NCI-H2107 treated with DMSO at 0.1 percent for 48 hours (cell line): ENCODE results near the gene CACNA1E.

ENCODE experiments used
- DNase-seq: peaks from one replicate; lab custom pipeline; 2025; ENCODE audit not compliant: unreplicated experiment; lab: John Stamatoyannopoulos, UW

The CACNA1E gene

DNA sequence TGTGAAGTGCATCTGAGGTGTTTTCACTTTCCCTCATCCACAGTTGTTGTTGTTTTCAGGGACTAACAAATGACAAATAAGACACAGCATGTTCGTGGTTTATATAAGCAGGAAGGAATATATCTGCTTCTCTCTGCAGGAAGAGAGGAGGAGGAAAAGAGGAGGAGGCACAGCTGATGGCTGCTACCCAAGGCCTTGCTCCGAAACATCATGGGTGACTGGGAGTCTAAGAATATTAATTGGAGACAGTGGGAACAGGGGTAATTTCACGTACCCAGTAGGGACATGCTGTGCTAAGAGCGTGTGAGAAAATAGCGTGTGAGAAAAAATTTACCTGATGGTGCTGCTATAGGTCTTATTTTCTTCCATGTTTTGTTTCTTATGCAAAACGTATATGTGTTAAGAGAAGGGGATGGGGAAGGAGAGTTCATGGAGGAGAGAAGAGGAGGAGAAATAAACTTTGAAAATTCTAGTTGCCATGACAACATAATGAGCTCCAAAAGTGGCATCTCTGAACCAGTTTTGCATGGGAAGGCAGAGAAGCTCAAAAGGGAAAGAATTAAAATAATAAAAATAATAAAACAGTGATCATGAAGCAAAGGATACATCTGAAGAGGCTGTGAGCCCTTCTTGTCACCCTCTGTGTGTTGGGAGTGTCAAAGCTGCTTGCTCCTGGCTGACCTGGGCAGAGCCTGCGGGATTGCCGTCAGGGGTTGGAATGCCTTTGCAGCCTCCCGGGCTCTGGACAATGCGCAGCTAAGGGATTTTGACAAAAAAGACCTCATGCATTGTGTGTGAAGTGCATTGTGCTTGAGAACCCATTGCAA, 192.0 kb downstream of the CACNA1E start:
- no peak for DNase-seq

DNA sequence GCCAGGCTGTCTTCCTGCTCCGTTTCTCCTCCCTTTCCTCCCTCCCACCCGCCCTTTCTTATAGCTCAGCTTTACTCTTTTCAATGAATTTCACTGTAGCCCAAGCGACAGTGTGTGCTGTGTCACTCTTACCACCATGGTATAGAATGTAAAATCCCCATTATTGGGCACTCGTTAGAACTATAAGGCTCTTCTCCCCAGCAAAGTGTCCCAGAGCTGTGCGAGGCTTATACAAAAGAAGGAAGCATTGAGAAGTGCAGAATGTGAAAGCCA, 192.5 kb downstream of the CACNA1E start:
- no peak for DNase-seq

DNA sequence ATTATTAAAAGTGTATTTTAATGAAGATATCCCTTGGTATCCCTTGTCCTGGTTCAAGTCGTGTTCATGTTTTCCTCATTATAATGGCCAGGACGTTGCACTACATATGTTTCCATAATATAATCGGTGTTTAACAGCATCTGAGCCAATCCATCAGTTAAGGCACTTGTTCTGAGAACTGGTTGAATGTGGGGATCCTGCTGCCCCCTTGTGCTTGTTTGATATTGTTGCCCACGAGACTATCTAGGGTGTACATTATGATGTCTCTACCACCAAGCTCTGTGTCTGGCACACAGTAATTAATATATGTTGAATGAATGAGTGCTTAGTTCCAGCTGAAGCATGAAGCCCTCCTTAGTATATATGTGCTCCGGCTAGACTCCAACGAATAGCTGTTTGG, 193.0 kb downstream of the CACNA1E start:
- DNase-seq = peak; percentile 85

GRCh38 chr1:181680332-181680731, 197.0 kb downstream of the CACNA1E start:
- DNase-seq = no peak

GRCh38 chr1:181680871-181681270, 197.6 kb downstream of the CACNA1E start:
- DNase-seq = no peak

DNA sequence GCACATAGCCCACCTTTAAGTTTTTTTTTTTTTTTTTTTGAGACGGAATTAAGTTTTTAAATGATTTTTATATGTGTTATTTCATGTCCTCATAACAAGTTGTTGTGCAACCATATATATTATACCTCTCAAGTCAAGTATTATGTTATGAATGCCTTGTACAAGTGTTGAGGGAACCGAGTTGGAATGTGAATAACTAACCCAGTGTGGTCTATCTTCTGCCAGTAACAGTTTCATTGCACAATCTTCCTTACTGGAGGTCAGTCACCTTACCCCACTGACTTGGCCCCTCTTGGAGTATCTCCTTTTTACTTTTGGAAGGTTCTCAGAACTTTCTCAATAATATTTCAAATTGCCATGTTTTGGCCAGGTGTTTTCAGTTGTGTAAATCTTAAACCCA, 201.9 kb downstream of the CACNA1E start:
- DNase-seq = no peak

DNA sequence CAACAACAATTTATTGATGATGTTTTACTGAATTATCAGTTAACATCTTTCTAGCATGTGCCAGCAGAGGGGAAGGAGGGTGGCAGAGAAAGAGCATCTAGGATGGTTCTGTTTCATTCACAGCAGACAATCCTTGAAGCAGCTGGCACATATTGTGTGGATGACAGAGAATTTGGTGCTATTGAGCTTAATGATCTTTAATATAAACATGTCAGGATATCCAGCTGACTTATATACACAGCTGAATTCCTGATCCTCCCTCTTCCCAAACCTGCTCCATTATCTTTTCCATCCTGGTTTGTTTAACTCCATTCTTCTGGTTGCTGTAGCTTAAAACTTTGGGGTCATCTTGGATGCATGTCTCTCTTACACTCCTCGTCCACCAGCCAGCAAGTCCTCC, 218.6 kb downstream of the CACNA1E start:
- no peak for DNase-seq

GRCh38 chr1:181704546-181704945, 221.2 kb downstream of the CACNA1E start:
- DNase-seq = no peak

GRCh38 chr1:181711820-181712219, 228.5 kb downstream of the CACNA1E start:
- no peak for DNase-seq

GRCh38 chr1:181712711-181713110, 229.4 kb downstream of the CACNA1E start:
- DNase-seq = no peak

DNA sequence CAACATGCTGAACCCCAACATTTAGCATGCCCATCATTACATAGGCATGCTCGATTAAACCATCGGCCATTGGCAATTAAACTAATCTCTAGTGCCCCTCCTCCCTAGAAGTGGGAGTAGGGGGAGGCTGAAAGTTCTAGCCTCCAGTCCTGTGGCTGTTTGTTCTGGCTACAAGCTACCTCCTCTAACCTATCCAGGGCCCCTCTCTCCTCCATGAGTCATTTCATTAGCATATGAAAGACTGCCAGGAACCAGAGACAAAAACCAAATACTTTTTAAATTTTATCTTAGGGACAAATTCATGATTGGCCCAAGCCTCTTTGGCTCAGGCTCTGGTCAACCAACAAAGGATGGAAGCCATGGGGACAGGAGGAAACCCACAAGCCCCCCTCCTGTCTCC, 231.1 kb downstream of the CACNA1E start:
- DNase-seq = no peak

DNA sequence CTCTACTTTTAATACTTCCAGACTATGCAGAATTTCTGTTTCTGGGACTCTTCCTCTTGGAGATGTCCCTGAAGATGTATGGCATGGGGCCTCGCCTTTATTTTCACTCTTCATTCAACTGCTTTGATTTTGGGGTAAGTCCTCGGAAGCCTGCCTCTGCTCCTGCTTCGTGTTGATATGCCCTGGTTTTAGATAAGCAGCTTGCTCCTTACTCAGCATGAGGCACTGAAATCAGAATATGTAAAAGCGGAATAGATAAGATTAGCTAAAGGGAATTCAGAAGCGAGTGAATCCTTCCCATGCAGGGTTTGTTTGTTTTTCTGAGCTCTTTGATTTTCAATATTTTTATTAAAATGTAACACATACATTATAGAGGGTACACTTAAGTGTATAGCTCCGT, 234.7 kb downstream of the CACNA1E start:
- no peak for DNase-seq

DNA sequence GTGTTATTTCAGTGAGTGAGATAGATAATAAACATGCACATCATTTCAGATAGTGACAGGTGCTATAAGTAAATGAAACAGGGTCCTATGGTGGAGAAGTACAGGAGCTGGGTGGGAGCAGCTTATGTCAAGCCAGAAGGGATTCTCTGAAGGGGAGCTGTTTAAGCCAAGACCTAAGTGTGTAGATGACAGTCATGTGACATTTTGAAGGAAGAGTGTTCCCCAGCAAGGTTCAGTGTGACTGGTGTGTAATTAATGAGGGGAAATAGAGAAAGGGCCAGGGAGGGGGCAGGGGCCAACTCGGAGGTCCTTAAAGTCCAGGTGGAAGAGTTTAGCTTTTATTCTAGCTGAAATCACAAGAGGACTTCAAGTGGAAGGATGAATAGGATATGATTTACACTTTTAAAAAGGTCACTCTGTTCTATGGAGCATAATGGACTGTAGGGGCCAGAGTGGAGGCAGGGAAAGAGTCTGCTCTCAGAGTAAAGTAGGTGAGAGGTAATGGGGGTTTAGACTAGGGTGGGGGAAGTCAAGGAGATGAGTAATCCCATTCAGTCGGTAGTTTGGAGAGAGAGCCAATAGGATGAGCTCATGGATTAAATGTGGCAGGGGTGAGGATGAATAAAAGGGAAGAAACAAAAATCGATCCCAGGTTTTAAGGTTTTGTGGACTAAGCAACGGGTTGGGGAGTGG, 243.1 kb downstream of the CACNA1E start:
- DNase-seq = no peak

GRCh38 chr1:181730606-181731005, 247.3 kb downstream of the CACNA1E start:
- no peak for DNase-seq

- no peak for DNase-seq
Observed at GRCh38 chr1:181732218-181732990, 249.1 kb downstream of the CACNA1E start.

- DNase-seq = no peak
Observed at GRCh38 chr1:181733486-181733885, 250.2 kb downstream of the CACNA1E start.

GRCh38 chr1:181737056-181737455, 253.7 kb downstream of the CACNA1E start:
- DNase-seq = no peak

GRCh38 chr1:181739214-181739613, 255.9 kb downstream of the CACNA1E start:
- no peak for DNase-seq

DNA sequence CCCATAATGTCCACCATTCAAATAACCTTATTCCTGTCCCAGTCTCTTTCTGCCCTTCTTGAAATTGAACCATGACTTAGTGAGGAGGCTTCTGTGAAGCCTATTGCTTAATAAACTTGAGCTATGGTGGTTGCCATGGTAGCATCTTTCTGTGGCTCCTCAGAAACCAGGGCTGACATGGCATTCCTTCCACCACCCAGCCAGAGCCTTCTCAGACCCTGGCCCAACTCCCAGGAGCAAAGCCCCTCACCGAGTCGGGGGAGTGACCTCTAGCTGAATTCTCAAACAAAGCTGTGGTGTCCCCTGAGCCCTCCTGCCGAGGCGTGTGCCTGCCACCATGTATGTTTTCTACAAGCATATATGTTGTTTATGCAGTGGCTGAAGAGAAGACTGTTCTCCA, 259.1 kb downstream of the CACNA1E start:
- no peak for DNase-seq

GRCh38 chr1:181743878-181744312, 260.6 kb downstream of the CACNA1E start:
- DNase-seq = peak; percentile 91

DNA sequence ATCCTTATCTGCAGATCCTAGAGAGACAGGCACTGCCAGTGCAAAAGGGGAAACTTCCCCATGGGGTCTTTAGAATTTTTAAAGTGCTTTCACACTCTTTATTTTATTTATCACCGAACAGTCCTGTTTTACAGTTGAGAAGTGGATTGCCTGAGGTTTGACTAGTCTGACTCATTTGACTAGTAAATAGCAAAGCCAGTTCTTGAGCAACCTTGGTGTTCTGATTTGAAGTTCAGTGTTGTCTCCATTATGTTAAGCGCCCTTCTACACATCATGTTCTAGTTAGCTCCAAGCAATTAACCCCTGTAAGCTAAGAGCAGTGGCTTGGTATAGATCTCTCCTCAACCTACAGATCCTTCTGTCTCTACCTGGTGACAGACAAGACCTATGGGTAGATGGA, 262.9 kb downstream of the CACNA1E start:
- no peak for DNase-seq

- DNase-seq = no peak
Observed at GRCh38 chr1:181748013-181748412, 264.7 kb downstream of the CACNA1E start.
